Astrocyte (in vitro differentiated cells and primary cell): ENCODE measurements around the gene IGDCC3.

Experiments
- CTCF ChIP-seq: IDR thresholded peaks from 2 replicates; pipeline ENCODE4 v1.5.1; 2011; ENCODE audit warnings: low read depth, mild to moderate bottlenecking, inconsistent platforms, low read length, moderate library complexity; ENCODE audit not compliant: insufficient read depth
- EZH2 ChIP-seq: IDR thresholded peaks from 2 replicates; pipeline ENCODE4 v1.6.1; 2012; ENCODE audit warnings: mild to moderate bottlenecking, low read length, inconsistent platforms; ENCODE audit not compliant: insufficient read depth

- TF ChIP-seq CTCF (no peak), EZH2 (no peak)
Observed at GRCh38 chr15:65402961-65403360, 25.2 kb upstream of the IGDCC3 start.
